Glutamatergic neuron (in vitro differentiated cells): Measurements from ENCODE around the gene ABCF3. TPM values are rescaled to one million over a fixed set of nuclear protein-coding genes. Genes with fewer than 3 reads are reported as not detected.

ENCODE experiments used
- DNase-seq: peaks from one replicate; pipeline ENCODE4 v3.0.0; 2022
- H3K27ac Mint-ChIP-seq: one replicate; pipeline ENCODE4 v1.8.0; 2020; ENCODE audit warnings: mild to moderate bottlenecking, mixed read lengths, inconsistent platforms; ENCODE audit not compliant: unreplicated experiment
- H3K27me3 Mint-ChIP-seq: one replicate; pipeline ENCODE4 v1.8.0; 2020; ENCODE audit warnings: mild to moderate bottlenecking, moderate library complexity, mixed read lengths, inconsistent platforms; ENCODE audit not compliant: unreplicated experiment
- H3K36me3 Mint-ChIP-seq: one replicate; pipeline ENCODE4 v1.8.0; 2020; ENCODE audit warnings: mild to moderate bottlenecking, mixed read lengths, inconsistent platforms; ENCODE audit not compliant: unreplicated experiment
- H3K4me1 Mint-ChIP-seq: one replicate; pipeline ENCODE4 v1.8.0; 2020; ENCODE audit warnings: mild to moderate bottlenecking, low read depth, mixed read lengths, inconsistent platforms; ENCODE audit not compliant: unreplicated experiment
- H3K4me3 Mint-ChIP-seq: one replicate; pipeline ENCODE4 v1.8.0; 2020; ENCODE audit warnings: mild to moderate bottlenecking, mixed read lengths, inconsistent platforms; ENCODE audit not compliant: unreplicated experiment
- H3K9me3 Mint-ChIP-seq: one replicate; pipeline ENCODE4 v1.8.0; 2020; ENCODE audit warnings: mild to moderate bottlenecking, moderate library complexity, mixed read lengths, inconsistent platforms; ENCODE audit not compliant: unreplicated experiment
- total RNA-seq: library from RNA; stranded (reverse); fragmentation: NEBNext Ultra II Directional; extraction: Animal tissue kit (Norgen Biotek cat#: 25700); gene quantifications from one replicate; pipeline ENCODE4 v1.2.1, GENCODE V29; 2021; ENCODE audit not compliant: unreplicated experiment
- TF ChIP-seq, protein P1 (sequence below): fragments of 200-600 bp; sonication (generic); IDR thresholded peaks from one replicate; pipeline ENCODE4 v1.5.0; 2021; ENCODE audit not compliant: partially characterized antibody, unreplicated experiment

ABCF3 gene
- total RNA-seq, 1 donor from 2014 or later: 87.9 TPM

- Mint-ChIP-seq H3K4me3 (no peak overlapping the region), H3K4me1 (peaks cover 32% of the 10 kb centered on the region), H3K27ac (peak overlapping the region; percentile 76), H3K9me3 (peaks cover 19% of the 10 kb centered on the region), H3K36me3 (peaks cover 4% of the 10 kb centered on the region), H3K27me3 (peaks cover 12% of the 10 kb centered on the region)
- TF ChIP-seq, protein P1, sequence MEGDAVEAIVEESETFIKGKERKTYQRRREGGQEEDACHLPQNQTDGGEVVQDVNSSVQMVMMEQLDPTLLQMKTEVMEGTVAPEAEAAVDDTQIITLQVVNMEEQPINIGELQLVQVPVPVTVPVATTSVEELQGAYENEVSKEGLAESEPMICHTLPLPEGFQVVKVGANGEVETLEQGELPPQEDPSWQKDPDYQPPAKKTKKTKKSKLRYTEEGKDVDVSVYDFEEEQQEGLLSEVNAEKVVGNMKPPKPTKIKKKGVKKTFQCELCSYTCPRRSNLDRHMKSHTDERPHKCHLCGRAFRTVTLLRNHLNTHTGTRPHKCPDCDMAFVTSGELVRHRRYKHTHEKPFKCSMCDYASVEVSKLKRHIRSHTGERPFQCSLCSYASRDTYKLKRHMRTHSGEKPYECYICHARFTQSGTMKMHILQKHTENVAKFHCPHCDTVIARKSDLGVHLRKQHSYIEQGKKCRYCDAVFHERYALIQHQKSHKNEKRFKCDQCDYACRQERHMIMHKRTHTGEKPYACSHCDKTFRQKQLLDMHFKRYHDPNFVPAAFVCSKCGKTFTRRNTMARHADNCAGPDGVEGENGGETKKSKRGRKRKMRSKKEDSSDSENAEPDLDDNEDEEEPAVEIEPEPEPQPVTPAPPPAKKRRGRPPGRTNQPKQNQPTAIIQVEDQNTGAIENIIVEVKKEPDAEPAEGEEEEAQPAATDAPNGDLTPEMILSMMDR: no peak
- no peak for DNase-seq
Measured at GRCh38 chr3:184237807-184238206, 51.8 kb downstream of the ABCF3 start.

- Mint-ChIP-seq H3K4me3 (no peak overlapping the region), H3K9me3 (peaks cover 19% of the 10 kb centered on the region), H3K27ac (peak overlapping the region; percentile 59), H3K4me1 (peaks cover 29% of the 10 kb centered on the region), H3K27me3 (peaks cover 12% of the 10 kb centered on the region), H3K36me3 (peaks cover 4% of the 10 kb centered on the region)
- no peak for DNase-seq
- TF ChIP-seq, protein P1: no peak
Measured at GRCh38 chr3:184238246-184238818, 52.3 kb downstream of the ABCF3 start.

- Mint-ChIP-seq H3K36me3 (peaks cover 4% of the 10 kb centered on the region), H3K4me1 (peaks cover 23% of the 10 kb centered on the region), H3K27me3 (peaks cover 14% of the 10 kb centered on the region), H3K4me3 (no peak overlapping the region), H3K27ac (no peak overlapping the region), H3K9me3 (peaks cover 14% of the 10 kb centered on the region)
- no peak for DNase-seq
- TF ChIP-seq, protein P1: no peak
Measured at GRCh38 chr3:184239221-184239620, 53.2 kb downstream of the ABCF3 start.

DNA sequence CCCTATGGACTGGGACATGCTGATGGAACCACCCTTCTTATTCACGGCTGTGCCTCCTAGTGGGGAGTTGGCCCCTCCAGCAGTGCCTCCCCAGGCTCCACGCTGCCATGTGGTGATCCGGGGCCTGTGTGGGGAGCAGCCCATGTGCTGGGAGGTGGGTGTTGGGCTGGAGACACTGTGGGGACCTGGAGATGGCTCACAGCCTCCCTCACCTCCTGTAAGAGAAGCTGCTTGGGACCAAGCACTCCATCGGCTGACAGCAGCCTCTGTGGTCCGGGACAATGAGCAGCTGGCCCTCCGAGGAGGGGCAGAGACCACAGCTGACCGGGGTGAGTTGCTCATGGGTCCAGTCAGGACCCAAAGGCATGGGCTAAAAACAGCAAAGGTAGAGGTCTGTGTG lies 53.7 kb downstream of the ABCF3 start:
- no peak overlapping the region for H3K27ac Mint-ChIP-seq

More for the DNA sequence above, 53.7 kb downstream of the ABCF3 start:
- Mint-ChIP-seq H3K4me1 (peaks cover 19% of the 10 kb centered on the region), H3K27me3 (peaks cover 14% of the 10 kb centered on the region), H3K9me3 (peaks cover 13% of the 10 kb centered on the region), H3K36me3 (peaks cover 5% of the 10 kb centered on the region), H3K4me3 (no peak overlapping the region)
- TF ChIP-seq, protein P1: no peak
- DNase-seq: no peak
